Measurements from ENCODE around the gene RBM44.
"Not testable (repeated sequence)": the region's sequence is repeated elsewhere in the genome, so short reads cannot be mapped to it uniquely, and the experiment has no call there.

RBM44 gene

DNA sequence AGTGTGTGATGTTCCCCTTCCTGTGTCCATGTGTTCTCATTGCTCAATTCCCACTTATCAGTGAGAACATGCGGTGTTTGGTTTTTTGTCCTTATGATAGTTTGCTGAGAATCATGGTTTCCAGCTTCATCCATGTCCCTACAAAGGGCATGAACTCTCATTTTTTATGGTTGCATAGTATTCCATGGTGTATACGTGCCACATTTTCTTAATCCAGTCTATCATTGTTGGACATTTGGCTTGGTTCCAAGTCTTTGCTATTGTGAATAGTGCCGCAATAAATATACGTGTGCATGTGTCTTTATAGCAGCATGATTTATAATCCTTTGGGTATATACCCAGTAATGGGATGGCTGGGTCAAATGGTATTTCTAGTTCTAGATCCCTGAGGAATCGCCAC, 14.9 kb upstream of the RBM44 start:
- not testable (repeated sequence) for DNase-seq

DNA sequence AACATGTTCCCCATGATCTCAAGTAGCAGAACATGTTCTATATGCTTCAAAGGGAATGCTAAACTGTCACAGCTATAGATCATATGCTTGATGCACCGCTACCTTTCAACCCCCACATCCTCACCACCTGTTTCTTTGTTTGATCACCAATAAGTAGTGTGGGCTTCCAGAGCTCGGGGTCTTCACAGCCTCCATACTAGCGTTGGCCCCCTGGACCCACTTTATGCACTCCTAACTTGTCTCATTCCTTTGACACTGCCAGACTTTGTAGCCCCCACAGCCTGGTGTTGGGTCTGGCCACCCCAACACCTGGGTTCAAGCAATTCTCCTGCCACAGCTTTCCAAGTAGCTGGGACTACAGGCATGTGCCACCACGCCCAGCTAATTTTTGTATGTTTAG, 11.6 kb upstream of the RBM44 start:
- DNase-seq = no peak

DNA sequence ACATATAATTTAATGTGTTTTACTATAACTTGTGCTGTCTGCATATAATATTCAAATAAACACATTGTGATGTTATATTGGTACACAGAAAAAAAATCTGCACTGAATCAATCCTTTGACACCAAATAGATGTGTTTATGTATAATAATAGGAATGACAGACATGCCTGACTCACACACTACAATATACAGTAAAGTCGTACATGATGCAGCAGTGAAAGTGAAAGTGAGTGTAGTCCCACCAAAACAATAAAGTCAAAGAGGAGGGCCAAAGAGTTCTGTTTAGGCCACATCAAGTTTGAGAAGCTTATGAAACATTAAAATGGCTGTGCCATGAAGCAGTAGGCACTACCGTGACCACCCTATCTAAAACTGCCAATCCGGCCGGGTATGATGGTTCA, 8.2 kb upstream of the RBM44 start:
- DNase-seq = no peak

DNA sequence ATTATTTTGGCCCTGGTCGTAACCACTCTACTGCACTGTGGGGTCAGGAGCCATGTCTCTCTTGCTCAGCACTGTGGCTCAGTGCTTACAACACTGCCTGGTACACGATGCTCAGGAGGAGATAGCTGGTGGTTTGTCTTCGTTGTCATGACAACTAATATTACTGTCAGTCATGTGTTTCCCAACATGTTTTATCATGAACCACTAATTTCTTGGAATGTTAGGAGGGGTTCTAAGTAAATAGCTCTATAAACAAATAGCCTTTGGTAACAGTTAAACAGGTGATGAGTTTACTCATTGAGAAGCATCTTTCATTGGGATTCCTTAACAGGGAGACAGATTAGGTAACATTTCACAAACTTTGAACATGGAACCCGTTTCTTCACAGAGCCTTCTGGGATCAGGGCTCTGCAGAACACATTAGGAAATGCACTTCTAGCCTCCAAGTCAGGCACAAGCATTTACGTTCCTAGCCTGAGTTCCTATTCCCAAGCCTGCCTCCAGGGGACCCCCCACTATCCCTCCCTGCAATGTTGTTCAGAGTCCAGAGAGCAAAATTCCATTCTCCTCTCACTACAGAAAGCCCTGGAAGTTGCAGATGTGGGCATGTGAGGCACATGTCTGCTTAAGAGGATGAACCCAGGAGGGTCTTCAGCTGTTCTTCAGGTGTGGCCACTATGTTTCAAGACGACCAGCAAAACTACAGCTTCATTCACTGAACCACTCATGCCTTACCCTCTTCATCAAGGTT, 6.4 kb upstream of the RBM44 start:
- DNase-seq = no peak

DNA sequence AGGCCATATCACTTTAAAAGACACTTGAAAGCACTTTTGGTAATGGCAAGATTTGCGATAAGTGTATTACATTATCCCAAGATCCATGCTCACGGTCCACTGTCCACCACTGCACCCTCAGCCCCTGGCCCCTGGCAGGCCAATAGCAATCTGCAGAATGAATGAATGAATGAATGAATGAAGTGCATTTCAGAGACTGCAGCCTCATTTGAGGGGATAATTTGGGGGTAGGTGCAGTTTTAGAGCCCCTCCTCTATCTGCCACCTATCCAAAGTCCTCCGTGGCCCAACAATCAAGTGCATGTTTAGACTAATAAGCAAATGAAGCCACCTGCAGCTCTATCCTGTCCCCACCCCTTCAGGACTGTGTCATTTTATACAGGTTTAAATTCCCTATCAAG, 1.3 kb upstream of the RBM44 start:
- DNase-seq = no peak

DNA sequence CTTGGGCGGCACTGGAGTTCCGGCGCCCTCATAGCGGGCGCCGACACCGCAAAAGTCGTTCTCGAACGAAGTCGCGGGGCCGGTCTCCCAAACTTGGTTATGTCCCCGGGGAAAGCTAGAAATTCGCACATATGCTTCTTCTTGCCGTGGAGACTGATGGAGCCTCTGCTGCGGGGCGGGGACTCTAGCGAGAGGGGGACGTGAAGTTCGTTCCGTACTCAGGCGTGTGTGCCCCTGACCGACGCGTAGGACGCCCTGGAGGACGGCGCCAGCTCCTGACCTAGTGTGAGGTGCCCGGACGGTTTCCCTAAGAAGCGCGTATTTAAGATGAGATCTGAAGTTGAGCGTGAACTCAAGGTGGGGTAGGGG, 465 bp downstream of the RBM44 start:
- DNase-seq = no peak

DNA sequence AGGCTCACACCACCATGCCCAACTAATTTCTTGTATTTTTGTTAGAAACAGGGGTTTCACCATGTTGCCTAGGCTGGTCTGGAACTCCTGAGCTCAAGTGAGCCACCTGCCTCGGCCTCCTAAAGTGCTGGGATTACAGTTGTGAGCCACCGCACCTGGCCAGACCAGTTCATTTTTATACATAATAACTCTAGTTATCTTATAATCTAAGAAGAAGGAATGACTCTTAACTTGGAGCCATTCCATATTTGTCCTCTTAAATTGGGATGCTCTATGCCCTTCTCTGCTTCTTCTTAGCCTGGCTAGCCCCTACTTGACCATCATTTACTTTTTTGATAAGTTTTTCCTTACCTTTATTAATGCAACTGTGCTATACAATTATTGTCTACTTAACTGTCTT, 2.9 kb downstream of the RBM44 start:
- DNase-seq = no peak

DNA sequence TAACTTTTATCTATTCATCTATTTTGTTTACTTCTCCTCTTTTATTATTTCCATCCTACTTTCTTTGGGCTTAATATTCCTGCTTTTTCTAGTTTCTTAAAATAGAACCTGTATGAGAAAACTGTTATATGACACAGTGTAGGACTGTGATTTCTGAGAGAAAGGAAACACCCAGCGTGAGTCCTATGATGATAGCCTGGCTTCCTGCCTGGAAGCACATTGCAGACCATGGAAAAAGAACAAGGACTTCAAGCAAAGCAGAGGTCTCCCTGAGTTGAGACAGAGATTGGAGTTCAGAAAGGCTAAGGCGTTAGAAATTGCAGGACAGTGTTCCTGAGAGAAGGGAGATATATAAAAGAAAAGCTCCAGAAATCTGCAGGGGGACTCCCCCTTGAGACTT, 7.8 kb downstream of the RBM44 start:
- DNase-seq = no peak

DNA sequence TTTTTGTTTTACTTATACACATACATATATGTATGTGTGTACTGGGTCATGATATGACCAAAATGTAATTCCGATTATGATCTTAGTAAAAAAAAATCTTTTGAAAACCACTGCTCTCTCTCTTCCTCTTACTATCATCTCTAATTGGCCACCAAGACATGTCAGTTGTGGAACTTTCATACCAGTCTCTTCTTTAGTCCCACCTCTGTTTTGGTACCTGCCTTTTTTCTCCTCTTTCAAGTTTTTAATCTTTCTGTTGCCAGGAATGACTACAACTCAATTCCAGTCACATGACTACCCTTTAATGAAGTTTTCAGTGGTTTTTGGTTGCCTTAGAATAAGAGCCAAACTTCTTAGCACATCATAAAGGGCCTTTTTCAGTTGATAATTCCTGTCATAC, 17.1 kb downstream of the RBM44 start:
- no peak for DNase-seq

DNA sequence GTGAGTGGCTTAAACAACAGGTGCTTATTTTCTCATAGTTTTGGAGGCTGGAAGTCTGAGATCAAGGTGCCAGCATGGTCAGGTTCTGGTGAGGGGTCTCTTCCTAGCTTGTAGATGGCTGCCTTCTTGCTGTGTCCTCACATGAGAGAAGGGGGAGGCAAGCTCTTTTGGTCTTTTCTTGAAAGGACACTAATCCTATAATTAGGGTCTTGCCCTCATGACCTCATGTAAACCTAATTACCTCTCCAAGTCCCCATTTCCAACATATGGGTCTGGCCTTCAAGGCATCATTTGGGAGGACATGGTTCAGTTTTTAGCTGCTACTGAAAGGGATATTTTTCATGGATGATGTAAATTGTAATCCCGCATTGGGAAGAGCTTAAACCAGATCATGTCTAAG, 18.0 kb downstream of the RBM44 start:
- no peak for DNase-seq

DNA sequence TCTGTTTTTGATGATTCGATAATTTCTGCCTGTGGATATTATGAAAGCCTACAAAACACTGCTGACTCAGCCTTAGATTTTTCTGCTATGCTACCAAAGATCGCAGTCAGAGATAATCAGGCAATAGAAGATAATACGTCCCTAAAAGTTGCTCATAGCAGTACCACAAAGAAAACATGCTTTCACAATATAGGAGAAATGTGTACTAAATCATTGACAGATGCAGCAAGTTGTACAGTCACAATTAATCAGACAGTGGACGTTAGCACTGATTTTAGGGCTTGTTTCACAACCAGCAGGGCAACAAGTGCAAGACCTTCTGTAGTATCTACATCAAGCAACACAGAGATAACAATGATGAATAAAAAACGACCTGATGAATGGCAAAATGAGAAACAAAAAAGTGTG, 19.5 kb downstream of the RBM44 start:
- DNase-seq = no peak

DNA sequence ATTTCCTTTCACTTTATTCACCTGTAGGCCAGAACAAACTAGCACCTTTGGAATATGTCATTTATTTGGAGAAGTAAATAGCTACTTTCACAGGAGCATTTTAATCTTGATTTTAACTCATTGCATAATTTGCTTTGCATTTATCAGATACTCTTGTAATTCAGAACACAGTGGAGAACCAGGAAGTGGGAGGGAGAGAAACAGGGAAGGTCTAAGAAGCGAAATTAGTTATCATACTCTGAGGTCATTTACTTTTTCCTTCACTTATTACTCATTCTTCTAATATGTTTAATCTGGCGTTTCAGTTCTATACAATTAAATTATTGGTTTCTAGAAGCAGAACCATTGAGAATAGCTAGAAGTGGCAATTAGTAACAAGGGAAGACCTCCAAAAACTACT, 20.7 kb downstream of the RBM44 start:
- no peak for DNase-seq

DNA sequence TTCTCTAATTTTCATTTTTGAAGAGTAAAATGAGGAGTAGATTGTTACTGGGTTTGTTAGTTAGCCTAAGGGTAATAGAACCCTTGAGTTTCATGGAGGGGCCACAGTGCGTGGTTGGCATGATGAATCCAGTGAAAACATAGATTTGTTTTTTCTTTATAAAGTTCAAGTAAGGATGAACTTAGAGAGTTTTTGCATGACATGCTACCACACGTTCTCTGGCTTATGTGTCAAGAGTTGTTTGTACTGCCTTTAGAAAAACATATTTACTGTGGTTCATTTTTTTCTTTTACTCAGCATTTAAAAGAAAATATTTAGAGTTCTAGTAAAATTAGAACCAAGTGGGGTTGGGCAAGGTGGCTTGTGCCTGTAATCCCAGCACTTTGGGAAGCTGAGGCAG, 21.8 kb downstream of the RBM44 start:
- DNase-seq = no peak

DNA sequence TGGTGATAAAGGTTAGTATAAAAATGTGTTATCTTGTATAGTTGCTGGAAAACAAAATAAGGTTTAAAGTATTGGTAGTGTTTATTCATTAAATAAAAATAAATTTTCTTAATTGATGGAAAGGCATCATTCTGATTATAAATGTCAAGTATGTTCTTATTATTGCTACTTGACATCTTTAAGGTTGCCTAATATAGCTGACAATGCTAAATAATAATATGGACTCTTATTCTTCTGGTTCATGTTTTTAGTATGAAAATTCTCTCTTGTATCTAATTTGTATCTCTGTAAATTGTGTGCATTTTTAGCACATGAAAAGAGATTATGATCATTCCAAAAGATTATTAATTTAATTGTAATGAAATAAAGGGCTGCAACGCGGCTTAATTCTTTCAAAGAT, 25.0 kb downstream of the RBM44 start:
- DNase-seq = no peak

DNA sequence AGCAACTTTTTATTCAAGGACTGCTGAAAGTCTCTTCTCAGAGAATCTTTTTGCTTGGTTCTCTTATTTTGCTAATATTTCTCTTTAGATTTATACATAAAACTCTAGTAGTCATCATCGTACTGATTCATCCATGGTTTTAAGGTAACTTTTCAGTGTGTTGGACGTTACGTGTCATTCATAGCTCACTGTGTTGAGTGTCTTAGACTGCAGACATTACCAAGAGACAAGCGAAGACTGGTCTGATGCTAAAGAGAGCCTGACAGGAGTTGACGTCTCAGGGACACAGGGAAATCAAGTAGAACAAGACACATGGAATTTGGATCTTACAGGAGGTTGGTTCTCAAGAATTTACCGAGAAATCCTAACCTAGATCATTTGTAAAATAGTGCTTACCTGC, 25.5 kb downstream of the RBM44 start:
- DNase-seq = no peak

DNA sequence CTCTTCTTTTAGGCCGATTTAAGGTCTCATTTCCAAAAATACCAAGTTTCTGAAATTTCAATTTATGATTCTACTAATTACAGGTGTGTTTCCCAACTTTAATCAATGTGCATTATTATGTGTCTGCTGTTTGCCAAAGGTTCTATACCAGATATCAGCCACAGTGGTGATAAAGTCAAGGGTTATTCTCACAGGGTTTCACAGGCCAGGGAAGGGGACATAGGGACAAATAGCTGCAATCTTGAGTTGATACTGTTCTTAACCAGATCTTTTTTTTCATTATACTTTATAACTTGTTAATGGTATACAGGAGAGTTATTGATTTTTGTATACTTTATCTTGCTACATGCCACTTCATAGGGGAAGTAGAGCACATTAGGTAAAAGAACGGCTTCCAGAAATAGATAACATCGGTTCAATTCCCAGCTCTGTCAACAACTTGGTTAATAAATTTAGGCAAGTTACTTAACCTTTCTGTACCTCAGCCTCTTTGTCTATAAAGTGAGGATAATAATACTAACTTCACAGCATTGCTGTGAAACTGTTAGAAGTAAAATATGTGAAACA, 28.9 kb downstream of the RBM44 start:
- no peak for DNase-seq

DNA sequence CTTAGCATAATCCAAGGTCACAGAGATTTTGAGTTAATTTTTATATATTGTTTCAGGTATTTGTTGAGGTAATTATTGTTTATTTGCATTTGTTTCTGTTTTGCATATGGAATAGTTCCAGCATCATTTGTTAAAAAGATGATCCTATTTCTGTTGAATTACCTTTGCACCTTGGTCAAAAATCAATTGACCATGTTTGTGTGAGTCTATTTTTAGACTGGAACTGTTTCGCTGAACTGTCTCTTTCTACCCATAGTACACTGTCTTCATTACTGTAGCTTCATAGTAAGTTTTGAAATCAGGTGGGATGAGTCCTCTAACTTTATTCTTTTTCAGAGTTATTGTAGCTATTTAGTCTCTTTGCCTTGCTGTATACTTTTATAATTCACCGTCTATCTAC, 31.9 kb downstream of the RBM44 start:
- no peak for DNase-seq

DNA sequence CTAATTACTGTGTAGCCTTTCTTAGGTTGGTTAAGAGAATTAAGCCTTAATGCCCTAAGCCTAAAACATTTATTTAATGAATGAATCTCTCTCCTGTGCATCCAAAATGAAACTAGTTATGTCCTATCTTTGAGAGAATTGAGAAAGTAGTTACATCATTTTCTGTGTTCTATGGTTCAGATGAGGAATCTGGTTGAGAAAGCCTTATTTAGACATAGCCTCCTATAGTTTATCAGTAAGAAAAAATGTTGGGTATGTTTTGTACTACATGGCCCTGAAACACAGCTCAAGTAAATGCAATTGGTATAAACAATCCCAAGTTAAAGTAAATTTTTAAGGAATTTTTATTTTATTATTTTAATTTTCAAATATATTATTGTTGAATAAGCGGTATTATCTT, 35.0 kb downstream of the RBM44 start:
- DNase-seq = no peak

DNA sequence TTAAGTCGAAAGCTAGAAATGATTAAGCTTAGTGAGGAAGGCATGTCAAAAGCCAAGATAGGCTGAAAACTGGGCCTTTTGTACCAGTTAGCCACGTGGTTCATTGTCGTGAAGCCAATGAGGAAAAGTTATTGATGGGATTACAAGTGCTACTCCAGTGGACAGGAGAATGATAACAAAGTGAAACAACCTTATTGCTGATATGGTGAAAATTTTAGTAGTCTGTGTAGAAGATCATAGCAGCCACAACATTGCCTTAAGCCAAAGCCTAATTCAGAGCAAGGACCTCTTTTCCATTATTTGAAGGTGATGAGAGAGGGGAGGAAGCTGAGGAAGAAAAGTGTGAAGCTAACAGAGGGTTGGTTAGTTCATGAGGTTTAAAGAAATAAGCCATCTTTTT, 36.8 kb downstream of the RBM44 start:
- no peak for DNase-seq

DNA sequence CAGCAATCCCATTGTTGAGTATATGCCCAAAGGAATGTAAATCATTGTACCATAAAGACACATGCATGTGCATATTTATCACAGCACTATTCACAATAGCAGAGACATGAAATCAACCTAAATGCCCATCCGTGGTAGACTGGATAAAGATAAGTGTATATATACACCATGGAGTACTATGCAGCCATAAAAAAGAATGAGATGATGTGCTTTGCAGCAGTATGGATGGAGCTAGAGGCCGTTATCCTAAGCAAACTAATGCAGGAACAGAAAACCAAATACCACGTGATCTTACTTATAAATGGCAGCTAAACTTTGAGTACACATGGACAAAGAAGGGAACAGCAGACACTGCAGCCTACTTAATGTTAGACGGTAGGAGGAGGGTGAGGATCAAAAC, 42.5 kb downstream of the RBM44 start:
- no peak for DNase-seq

DNA sequence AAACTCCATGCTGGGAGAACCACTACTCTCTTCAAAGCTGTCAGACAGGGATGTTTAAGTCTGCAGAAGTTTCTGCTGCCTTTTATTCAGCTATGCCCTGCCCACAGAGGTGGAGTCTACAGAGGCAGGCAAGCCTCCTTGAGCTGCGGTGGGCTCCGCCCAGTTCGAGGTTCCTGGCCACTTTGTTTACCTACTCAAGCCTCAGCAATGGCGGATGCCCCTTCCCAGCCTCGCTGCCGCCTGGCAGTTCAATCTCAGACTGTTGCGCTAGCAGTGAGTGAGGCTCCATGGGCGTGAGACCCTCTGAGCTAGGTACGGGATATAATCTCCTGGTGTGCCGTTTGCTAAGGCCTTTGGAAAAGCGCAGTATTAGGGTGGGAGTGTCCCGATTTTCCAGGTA, 50.4 kb downstream of the RBM44 start:
- not testable (repeated sequence) for DNase-seq

DNA sequence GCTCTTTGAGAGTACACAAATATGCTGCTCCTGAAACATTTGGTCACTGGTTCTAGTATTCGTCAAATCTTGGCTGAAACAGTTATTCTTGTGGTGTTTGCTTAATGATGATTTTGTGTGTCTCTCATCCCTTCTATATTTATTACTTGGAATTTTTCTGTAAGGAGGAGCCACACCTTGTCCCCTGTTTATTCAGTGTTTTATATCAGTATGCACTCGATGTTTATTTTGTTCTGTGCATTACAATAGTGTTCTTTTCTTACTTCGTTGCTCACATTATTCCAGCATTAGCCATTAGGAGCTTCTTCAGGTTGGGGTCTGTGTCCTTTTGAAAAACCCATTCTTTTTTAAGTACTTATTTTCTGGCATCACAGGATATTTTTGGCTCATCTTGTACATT, 55.7 kb downstream of the RBM44 start:
- DNase-seq = no peak

DNA sequence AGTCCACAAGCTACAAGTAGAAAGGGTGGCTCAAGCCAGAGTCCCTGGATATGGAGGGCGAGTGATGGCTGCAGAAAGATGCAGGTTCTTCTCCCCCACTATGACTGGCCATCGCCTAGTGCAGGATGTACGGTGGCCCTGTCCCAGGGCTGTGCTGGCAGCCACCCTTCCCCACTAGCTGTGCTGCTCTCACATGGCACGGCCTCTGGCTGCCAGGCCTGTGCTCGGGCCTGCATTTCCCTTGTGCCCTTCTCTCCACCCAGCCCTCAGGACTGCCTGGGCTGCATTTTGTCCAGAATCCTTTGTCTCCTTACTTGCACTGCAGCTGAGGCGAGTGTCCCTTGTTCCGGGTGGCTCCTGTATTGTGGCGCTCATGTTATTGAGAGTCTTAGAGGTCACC, 59.2 kb downstream of the RBM44 start:
- DNase-seq = no peak

DNA sequence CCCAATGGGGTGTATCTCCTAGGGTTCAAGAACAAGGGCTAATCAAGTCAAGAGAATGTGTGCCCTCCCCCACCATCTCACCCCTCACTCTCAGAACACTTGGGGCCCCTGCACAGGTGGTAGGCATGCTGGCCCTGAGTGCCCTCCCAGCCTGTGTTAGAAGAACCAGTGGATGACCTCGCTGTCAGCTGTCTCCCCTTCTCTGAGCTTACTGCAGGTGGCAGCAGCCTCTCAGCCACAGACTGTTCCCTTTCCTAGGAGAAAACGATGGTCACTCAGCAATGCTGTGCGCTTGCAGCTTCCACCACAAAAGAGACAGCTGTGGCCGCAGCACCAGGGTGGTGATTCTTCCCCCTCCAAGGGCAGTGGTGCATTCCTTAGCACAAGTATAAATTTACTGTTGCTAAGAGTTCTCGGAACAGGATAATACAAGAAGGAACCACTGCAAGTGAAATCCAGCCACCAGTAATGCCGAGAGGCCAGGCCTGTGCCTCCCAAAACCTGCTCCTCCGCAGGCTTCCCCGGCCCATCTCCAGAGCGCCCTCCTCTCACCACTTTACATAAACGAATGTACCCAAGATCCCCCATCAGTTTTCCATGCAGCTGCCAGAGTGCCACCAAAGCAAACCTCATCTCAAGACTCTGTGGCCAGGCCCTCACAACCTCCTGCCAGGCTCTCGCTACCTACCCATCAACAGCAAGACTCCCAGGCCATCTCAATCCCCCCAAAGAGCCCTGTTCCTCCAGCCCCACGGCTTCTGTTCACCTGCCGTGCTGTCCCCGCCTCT, 59.9 kb downstream of the RBM44 start:
- peak; percentile 48 to 66 for DNase-seq

DNA sequence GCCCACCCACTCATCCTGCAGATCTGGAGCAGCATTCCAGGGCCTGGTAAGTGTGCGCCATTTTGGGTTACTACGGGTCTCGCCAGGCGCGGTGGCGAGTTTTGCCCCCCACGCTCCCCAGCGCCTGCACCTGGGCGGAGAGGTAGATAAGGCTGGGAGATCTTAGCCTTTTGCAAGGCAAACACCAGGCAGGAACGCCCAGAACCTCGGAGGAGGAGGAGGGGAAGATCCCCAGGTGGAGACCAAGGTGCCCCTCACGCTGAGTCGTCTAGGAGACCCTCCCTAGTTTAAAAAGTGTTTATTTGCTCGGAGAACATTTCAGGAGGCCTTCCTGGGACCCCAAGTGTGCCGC, 60.5 kb downstream of the RBM44 start:
- DNase-seq = no peak

Data from AML-193 (cell line).